Mononuclear cell (primary cell): Measurements from ENCODE around the gene CCDC183. TPM values are rescaled to one million over a fixed set of nuclear protein-coding genes. Genes with fewer than 3 reads are reported as not detected.
"Not testable (repeated sequence)": the region's sequence is repeated elsewhere in the genome, so short reads cannot be mapped to it uniquely, and the experiment has no call there.

Experiments
- H3K27me3 ChIP-seq: 2 replicates; pipeline ENCODE4 v1.6.0; 2011; ENCODE audit warnings: low read length, control low read depth; ENCODE audit not compliant: insufficient read depth
- H3K4me1 ChIP-seq: 2 replicates; pipeline ENCODE4 v1.5.1; 2011; ENCODE audit warnings: mild to moderate bottlenecking, low read length, control low read depth; ENCODE audit not compliant: insufficient read depth
- H3K4me3 ChIP-seq: 2 replicates; pipeline ENCODE4 v1.5.1; 2011; ENCODE audit warnings: mild to moderate bottlenecking, low read length, moderate library complexity
- H3K9me3 ChIP-seq: 2 replicates; pipeline ENCODE4 v1.5.1; 2011; ENCODE audit warnings: low read depth, mild to moderate bottlenecking, control low read depth, low read length
- total RNA-seq: library from RNA; depleted of rRNA; stranded (reverse); fragments of >200 nt; gene quantifications from one replicate; pipeline ENCODE4 v1.2.3, GENCODE V29; 2012

Gene CCDC183
- total RNA-seq, 1 donor: 1.7 TPM

GRCh38 chr9:136829981-136830885 is 34.1 kb downstream of the CCDC183 start:
- Histone ChIP-seq H3K27me3 (no peaks in the 10 kb centered on the region), H3K4me1 (no peaks in the 10 kb centered on the region), H3K9me3 (no peaks in the 10 kb centered on the region), H3K4me3 (no peak overlapping the region)

- Histone ChIP-seq H3K4me1 (no peaks in the 10 kb centered on the region), H3K27me3 (no peaks in the 10 kb centered on the region), H3K9me3 (no peaks in the 10 kb centered on the region), H3K4me3 (no peak overlapping the region)
These were observed 35.0 kb downstream of the CCDC183 start for GRCh38 chr9:136831002-136831719.

- no peaks in the 10 kb centered on the region for H3K27me3 ChIP-seq
- H3K4me1 ChIP-seq: no peaks in the 10 kb centered on the region
- H3K4me3 ChIP-seq: no peak overlapping the region
- no peaks in the 10 kb centered on the region for H3K9me3 ChIP-seq
These were observed 35.6 kb downstream of the CCDC183 start for GRCh38 chr9:136831720-136832104.

- H3K27me3 ChIP-seq: no peaks in the 10 kb centered on the region
- H3K9me3 ChIP-seq: no peaks in the 10 kb centered on the region
- no peaks in the 10 kb centered on the region for H3K4me1 ChIP-seq
- H3K4me3 ChIP-seq: no peak overlapping the region
These were observed 36.4 kb downstream of the CCDC183 start for GRCh38 chr9:136832581-136832980.

- not testable (repeated sequence) for H3K9me3 ChIP-seq, H3K27me3 ChIP-seq, H3K4me1 ChIP-seq, H3K4me3 ChIP-seq
These were observed 37.4 kb downstream of the CCDC183 start for GRCh38 chr9:136833381-136834048.

- H3K27me3 ChIP-seq: no peaks in the 10 kb centered on the region
- no peak overlapping the region for H3K4me3 ChIP-seq
- H3K9me3 ChIP-seq: no peaks in the 10 kb centered on the region
- H3K4me1 ChIP-seq: no peaks in the 10 kb centered on the region
These were observed 39.2 kb downstream of the CCDC183 start for GRCh38 chr9:136835162-136835931.

GRCh38 chr9:136835932-136836904 is 40.1 kb downstream of the CCDC183 start:
- Histone ChIP-seq H3K4me3 (no peak overlapping the region), H3K4me1 (no peaks in the 10 kb centered on the region)

GRCh38 chr9:136837146-136837855 is 41.2 kb downstream of the CCDC183 start:
- H3K4me3 ChIP-seq: no peak overlapping the region
- no peaks in the 10 kb centered on the region for H3K9me3 ChIP-seq
- H3K4me1 ChIP-seq: peaks cover 9% of the 10 kb centered on the region
- H3K27me3 ChIP-seq: no peaks in the 10 kb centered on the region

More at GRCh38 chr9:136835932-136836904, 40.1 kb downstream of the CCDC183 start:
- Histone ChIP-seq H3K27me3 (no peaks in the 10 kb centered on the region), H3K9me3 (no peaks in the 10 kb centered on the region)

GRCh38 chr9:136837856-136838277 is 41.7 kb downstream of the CCDC183 start:
- peaks cover 13% of the 10 kb centered on the region for H3K4me1 ChIP-seq
- not testable (repeated sequence) for H3K4me3 ChIP-seq, H3K9me3 ChIP-seq, H3K27me3 ChIP-seq

- no peak overlapping the region for H3K4me3 ChIP-seq
- H3K27me3 ChIP-seq: no peaks in the 10 kb centered on the region
- H3K9me3 ChIP-seq: no peaks in the 10 kb centered on the region
- peaks cover 19% of the 10 kb centered on the region for H3K4me1 ChIP-seq
These were observed 42.4 kb downstream of the CCDC183 start for GRCh38 chr9:136838314-136839228.

GRCh38 chr9:136839229-136840139 is 43.3 kb downstream of the CCDC183 start:
- Histone ChIP-seq H3K4me1 (peaks cover 25% of the 10 kb centered on the region), H3K27me3 (peaks cover 4% of the 10 kb centered on the region), H3K9me3 (no peaks in the 10 kb centered on the region), H3K4me3 (no peak overlapping the region)
